Anterior cingulate cortex (tissue), 58 donors: ENCODE data around the gene WWOX.
"Not testable (repeated sequence)": the region's sequence is repeated elsewhere in the genome, so short reads cannot be mapped to it uniquely, and the experiment has no call there.

ENCODE experiments used
- DNase-seq, 58 donors: peaks; one replicate each; lab custom pipeline; 2025; lab: John Stamatoyannopoulos, UW

The WWOX gene

DNA sequence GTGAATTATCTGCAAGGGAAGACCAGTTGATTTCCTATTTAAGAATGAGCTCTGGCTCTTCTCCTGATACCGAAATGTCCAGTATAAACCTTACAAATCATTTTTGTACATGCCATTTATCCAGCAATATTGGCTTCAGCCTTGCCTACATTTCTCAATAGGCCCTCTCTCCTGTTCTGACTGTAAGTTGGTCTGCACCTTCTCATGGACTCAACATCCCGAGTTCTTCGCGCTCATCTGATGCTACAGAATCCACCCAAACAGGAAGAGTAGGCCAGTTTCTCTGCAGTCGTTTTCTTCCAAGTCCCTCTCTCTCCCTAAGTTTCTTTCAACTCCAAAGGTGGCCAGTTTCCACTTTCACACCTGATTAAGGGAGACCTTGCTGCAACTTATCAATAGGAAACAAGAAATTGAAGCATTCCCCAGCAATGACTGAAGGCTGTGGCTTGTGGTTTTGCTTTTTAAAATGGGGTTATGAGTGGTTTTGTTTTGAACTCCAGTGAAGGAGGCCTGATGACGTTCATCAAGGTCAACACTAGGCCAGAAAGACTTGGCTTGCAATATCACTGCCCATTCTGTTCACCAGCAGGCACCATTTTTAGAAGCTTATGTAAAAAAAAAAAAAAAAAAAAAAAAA lies 1118.0 kb downstream of the WWOX start:
- DNase-seq: no peak

DNA sequence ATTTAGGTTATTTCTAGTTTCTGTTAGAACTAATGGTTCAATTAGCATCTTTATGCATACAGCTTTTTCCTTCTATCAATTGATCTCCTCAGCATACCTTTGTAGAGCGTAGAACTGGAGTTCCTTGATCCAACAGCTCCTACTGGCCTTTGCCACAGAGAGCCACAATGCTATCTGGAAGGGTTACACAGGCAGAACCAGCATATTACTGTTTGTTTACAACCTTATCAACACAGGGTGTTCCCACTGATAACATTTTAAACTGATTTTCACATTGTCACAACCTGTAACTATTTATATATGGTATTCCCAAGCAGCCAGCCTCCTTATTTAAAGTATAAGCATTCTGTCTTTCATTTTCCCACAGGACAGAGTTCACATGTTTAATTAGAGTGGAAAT lies 1118.9 kb downstream of the WWOX start:
- DNase-seq: no peak

DNA sequence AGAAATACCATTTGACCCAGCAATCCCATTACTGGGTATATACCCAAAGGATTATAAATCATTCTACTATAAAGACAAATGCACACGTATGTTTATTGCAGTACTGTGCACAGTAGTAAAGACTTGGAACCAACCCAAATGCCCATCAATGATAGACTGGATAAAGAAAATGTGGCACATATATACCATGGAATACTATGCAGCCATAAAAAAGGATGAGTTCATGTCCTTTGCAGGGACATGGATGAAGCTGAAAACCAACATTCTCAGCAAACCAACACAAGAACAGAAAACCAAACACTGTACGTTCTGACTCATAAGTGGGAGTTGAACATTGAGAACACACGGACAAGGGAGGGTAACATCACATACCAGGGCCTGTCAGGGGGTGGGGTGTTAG lies 1126.5 kb downstream of the WWOX start:
- DNase-seq: not testable (repeated sequence)

DNA sequence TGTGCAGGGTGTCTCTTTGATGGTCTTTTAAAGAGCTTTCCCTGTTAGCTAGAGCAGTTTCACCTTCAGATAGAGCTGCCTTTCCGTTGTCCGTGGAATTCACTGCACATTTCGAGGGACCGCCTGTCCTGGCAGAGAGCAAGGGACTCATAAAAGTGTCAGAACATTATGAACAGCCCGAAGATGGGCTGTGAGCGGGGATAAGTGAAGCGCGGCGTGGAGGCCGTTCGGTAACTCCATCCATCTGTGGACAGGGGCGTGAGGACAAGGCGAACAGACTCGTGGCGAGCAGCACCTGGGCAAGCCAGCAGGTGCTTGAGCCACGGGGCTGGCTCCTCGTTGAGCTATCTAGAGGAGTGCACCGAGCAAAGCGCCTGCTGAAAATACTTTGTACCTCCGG lies 1129.9 kb downstream of the WWOX start:
- DNase-seq: no peak

GRCh38 chr16:79245700-79246099 lies 1146.2 kb downstream of the WWOX start:
- not testable (repeated sequence) for DNase-seq

- DNase-seq: no peak
Observed at GRCh38 chr16:79247386-79247785, 1147.9 kb downstream of the WWOX start.

- no peak for DNase-seq
Observed at GRCh38 chr16:79248351-79248750, 1148.9 kb downstream of the WWOX start.

- DNase-seq: no peak
Observed at GRCh38 chr16:79250502-79251098, 1151.1 kb downstream of the WWOX start.

DNA sequence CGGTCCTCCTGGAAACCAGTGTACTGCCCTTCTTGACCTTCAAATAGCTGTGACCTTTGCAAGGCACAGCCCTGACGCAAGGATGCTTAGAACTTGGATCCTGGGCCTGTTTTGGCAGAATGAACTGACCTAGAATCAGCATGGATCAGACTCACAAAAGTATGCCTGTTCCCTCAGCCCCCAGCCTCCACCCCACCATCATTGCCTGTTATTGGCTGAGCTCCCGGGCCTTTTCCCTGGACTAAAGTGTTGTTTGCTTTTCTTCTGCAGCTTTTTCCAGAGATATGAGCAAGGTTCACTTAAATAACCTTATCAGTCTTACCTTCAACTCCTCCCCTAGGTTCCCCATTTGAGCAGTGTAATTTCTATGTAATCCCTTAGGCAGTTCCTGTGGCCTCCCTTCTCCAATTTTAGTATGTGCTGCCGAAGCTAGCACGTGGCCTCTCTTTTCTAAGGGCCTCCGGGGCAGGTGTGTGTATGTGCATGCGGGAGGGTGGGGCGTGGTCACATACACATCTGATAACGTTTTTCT lies 1153.7 kb downstream of the WWOX start:
- DNase-seq: peak in 14 of 58 donors; percentile 1 to 16 (median 6)

DNA sequence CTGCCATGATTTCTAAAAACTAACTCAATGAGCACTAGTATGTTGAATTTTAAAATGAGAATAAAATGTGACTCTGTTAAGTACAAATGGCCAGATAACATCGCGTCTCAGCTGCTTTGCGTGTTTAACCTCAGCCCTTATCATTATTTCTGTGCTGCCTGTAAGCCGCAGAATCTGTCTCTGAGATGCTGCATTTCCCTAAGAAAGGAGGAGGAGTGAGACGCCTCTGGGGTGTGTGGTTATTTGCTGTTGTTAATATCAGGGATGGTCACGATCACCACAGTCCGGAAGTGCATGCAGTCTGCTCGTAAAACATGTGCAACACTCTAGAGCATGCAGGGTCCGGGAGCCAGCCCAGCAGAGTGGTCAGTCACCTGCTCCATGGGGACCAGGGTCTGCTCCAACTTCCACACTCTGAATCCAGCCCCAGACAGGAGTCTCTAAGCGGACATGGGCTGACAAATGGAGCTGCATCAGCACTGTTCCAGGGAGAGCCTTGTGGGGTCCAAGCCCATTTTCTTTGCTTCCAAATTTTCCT lies 1158.6 kb downstream of the WWOX start:
- DNase-seq: no peak

GRCh38 chr16:79260890-79261289 lies 1161.4 kb downstream of the WWOX start:
- not testable (repeated sequence) for DNase-seq

DNA sequence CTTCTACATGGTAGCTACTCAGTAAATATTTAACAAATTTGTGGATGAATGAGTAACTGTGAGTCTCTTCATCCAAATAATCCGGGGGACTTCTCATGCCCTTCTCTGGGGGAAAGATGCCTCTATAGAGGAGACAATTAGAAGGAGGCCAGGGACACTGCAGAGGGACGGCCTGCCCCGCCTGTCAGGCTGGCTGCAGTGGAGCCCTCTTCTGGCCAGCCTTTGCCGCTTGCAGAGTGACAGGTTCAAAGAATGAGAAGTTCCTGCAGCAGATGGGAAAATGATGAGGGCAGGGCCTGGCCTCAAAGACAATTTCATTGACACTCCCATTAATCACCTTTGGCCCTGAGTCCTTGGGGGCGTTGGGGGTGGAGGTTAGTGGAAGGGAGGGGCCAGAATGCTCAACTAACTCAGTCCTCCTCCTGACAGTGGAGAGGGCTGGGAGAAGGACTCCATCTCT lies 1162.1 kb downstream of the WWOX start:
- DNase-seq: peak in 7 of 58 donors; percentile 1 to 36 (median 6)

- no peak for DNase-seq
Observed at GRCh38 chr16:79261944-79262552, 1162.6 kb downstream of the WWOX start.
